Ovary (tissue), 3 donors: Measurements from ENCODE around the gene ME3.

Source experiments
- POLR2A ChIP-seq: fragments of 450-650 bp; IDR thresholded peaks from one replicate; pipeline ENCODE4 v1.6.1; 2017; ENCODE audit warnings: antibody characterized with exemption, mild to moderate bottlenecking, moderate library complexity
- TF ChIP-seq, protein P1 (sequence below), 3 donors: fragments of 450-650 bp in 2 of 3; fragments of 200-600 bp in 1 of 3; IDR thresholded peaks; one replicate each; pipeline versions ENCODE4 v1.5.1 to v1.8.0; 2016 to 2022; ENCODE audit warnings: antibody characterized with exemption in 3 of 3, mild to moderate bottlenecking in 1 of 3
- donor health status: DM: no; HTN: no; CAD: no.

DNA sequence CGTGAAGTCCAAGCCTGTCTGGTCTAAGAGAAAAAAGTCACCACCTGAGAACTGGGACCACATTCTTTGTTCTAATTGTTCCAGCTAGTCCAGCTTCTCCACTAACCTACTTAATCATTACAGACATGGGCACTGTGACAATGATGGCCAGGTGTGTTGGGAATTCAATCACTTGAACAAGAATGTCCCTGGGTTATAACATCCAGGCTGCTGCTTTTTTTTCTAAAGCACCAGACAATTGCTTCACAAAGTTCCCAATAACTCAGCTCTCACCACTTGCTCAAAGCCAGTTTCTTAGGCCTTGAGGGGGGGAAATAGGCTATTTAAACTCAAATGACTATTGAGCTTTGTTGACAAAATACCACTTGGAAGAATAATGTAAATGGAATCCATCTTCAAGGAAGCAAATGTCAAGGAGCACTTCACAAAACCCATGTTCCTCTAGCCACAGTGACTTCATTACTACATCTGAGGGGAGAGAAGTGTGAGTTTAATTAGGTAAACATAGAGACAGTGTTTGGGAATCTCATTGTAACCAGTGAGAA, 80.3 kb downstream of the ME3 start:
- TF ChIP-seq, protein P1, sequence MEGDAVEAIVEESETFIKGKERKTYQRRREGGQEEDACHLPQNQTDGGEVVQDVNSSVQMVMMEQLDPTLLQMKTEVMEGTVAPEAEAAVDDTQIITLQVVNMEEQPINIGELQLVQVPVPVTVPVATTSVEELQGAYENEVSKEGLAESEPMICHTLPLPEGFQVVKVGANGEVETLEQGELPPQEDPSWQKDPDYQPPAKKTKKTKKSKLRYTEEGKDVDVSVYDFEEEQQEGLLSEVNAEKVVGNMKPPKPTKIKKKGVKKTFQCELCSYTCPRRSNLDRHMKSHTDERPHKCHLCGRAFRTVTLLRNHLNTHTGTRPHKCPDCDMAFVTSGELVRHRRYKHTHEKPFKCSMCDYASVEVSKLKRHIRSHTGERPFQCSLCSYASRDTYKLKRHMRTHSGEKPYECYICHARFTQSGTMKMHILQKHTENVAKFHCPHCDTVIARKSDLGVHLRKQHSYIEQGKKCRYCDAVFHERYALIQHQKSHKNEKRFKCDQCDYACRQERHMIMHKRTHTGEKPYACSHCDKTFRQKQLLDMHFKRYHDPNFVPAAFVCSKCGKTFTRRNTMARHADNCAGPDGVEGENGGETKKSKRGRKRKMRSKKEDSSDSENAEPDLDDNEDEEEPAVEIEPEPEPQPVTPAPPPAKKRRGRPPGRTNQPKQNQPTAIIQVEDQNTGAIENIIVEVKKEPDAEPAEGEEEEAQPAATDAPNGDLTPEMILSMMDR (IDR thresholded peaks at IDR 0.05), result no peak
- TF ChIP-seq POLR2A, result no peak
